Mammary epithelial cell (primary cell): ENCODE results near the gene RSU1.

ENCODE experiments used
- CTCF ChIP-seq, 2 donors: IDR thresholded peaks in 1 of 2; conservative IDR thresholded peaks in 1 of 2; 2 replicates each; pipeline ENCODE4 v1.5.1; 2011 to 2012; ENCODE audit warnings: inconsistent platforms in 2 of 2, low read length in 2 of 2, mild to moderate bottlenecking in 2 of 2, control low read depth in 1 of 2, low read depth in 1 of 2; ENCODE audit not compliant: insufficient read depth in 1 of 2; ENCODE audit errors: extremely low read depth in 1 of 2
- EZH2 ChIP-seq: IDR thresholded peaks from 2 replicates; pipeline ENCODE4 v1.6.1; 2012; ENCODE audit warnings: low read length, inconsistent platforms, borderline replicate concordance

- TF ChIP-seq EZH2 (no peak), CTCF (conservative IDR thresholded peaks at IDR 0.05 in 1 of 2, IDR thresholded peaks at IDR 0.05 in 1 of 2; ENCODE audit: extremely low read depth in 1 of 2, insufficient read depth in 1 of 2, low read depth in 1 of 2, low read length in 2 of 2) (no peak)
These were observed 204.9 kb downstream of the RSU1 start for GRCh38 chr10:16612115-16612980.
